HL-60 (cell line): ENCODE results near the gene CFAP73.

Experiments
- CTCF ChIP-seq: IDR thresholded peaks from one replicate; pipeline ENCODE4 v1.5.1; 2011; ENCODE audit warnings: low read length, control low read depth, inconsistent platforms; ENCODE audit not compliant: insufficient read depth
- POLR2AphosphoS5 ChIP-seq: IDR thresholded peaks from 2 replicates; pipeline ENCODE4 v1.6.1; 2012; ENCODE audit warnings: low read depth
- REST ChIP-seq: IDR thresholded peaks from 2 replicates; pipeline ENCODE4 v1.6.1; 2012; ENCODE audit warnings: low read depth; ENCODE audit not compliant: insufficient replicate concordance

DNA sequence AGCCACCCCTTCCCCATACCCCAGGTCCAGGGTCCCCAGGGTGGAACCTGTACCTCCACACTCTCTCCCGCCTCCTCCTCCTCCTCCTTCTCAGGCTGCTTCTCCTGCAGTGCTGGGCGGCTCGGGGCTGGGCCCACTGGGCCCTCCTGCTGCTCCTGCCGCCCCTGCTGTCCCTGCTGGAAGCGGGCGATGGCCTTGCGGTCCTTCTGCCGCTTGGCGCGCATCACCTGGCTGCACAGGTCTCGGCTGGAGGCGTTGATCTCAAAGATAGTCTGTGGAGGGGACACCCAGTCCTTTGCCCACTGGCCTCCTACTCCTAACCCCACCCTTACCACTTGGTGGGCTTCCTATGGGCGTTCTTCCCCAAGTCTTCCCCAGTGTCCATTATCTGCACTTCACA is 14.5 kb downstream of the CFAP73 start:
- no peak for TF ChIP-seq REST
- TF ChIP-seq CTCF = no peak
- TF ChIP-seq POLR2AphosphoS5 = no peak
